ENCODE data around the gene USP15. TPM values are rescaled to one million over a fixed set of nuclear protein-coding genes. Genes with fewer than 3 reads are reported as not detected.

USP15 gene
- total and polyA plus RNA-seq, 2 experiments from 2014 or later: 20.6 to 42.4 TPM

GRCh38 chr12:62214846-62215245, 45.4 kb upstream of the USP15 start:
- no peaks in the 10 kb centered on the region for H3K9me2 ChIP-seq (replicated peaks; ENCODE audit: insufficient read depth)
- no peaks in the 10 kb centered on the region for H4K20me1 ChIP-seq (ENCODE audit: insufficient read depth, poor library complexity, severe bottlenecking)
- no peaks in the 10 kb centered on the region for H3K36me3 ChIP-seq (replicated peaks; ENCODE audit: insufficient read depth, low read depth)
- no peak overlapping the region for H3K27ac ChIP-seq
- DNase-seq (ENCODE audit: low spot score): no peak
- H2AFZ ChIP-seq: no peak overlapping the region
- H3K27me3 ChIP-seq: no peaks in the 10 kb centered on the region
- H3K4me1 ChIP-seq (ENCODE audit: insufficient read depth): no peaks in the 10 kb centered on the region
- H3K4me2 ChIP-seq: no peak overlapping the region
- no peaks in the 10 kb centered on the region for H3K79me2 ChIP-seq
- no peak for TF ChIP-seq EZH2phosphoT487 (IDR thresholded peaks at IDR 0.05; ENCODE audit: low read depth, severe bottlenecking, unreplicated experiment)
- TF ChIP-seq EZH2 (IDR thresholded peaks at IDR 0.05; ENCODE audit: borderline replicate concordance): no peak
- TF ChIP-seq CTCF (IDR thresholded peaks at IDR 0.05; ENCODE audit: poor library complexity): no peak
- no peaks in the 10 kb centered on the region for H3K9me3 ChIP-seq (ENCODE audit: low read depth)
- H3K4me3 ChIP-seq: no peak overlapping the region

GRCh38 chr12:62215506-62215905, 44.7 kb upstream of the USP15 start:
- Histone ChIP-seq H3K27ac (no peak overlapping the region), H3K9me3 (ENCODE audit: low read depth) (no peaks in the 10 kb centered on the region), H3K4me3 (no peak overlapping the region), H3K27me3 (no peaks in the 10 kb centered on the region), H3K9me2 (replicated peaks; ENCODE audit: insufficient read depth) (no peaks in the 10 kb centered on the region), H2AFZ (no peak overlapping the region), H3K79me2 (no peaks in the 10 kb centered on the region), H3K4me2 (no peak overlapping the region), H4K20me1 (ENCODE audit: insufficient read depth, poor library complexity, severe bottlenecking) (no peaks in the 10 kb centered on the region), H3K4me1 (ENCODE audit: insufficient read depth) (no peaks in the 10 kb centered on the region), H3K36me3 (replicated peaks; ENCODE audit: insufficient read depth, low read depth) (no peaks in the 10 kb centered on the region)
- no peak for TF ChIP-seq EZH2 (IDR thresholded peaks at IDR 0.05; ENCODE audit: borderline replicate concordance)
- no peak for TF ChIP-seq EZH2phosphoT487 (IDR thresholded peaks at IDR 0.05; ENCODE audit: low read depth, severe bottlenecking, unreplicated experiment)
- TF ChIP-seq CTCF (IDR thresholded peaks at IDR 0.05; ENCODE audit: poor library complexity): no peak
- WGBS (ENCODE audit: low lambda C conversion rate, missing lambda C conversion rate): 37% methylated on average over 2 of the region's 2 CpGs
- DNase-seq (ENCODE audit: low spot score): no peak

GRCh38 chr12:62217466-62218194, 42.6 kb upstream of the USP15 start:
- DNase-seq (ENCODE audit: low spot score): no peak
- no peaks in the 10 kb centered on the region for H3K4me1 ChIP-seq (ENCODE audit: insufficient read depth)
- H3K27me3 ChIP-seq: no peaks in the 10 kb centered on the region
- H3K9me2 ChIP-seq (replicated peaks; ENCODE audit: insufficient read depth): no peaks in the 10 kb centered on the region
- H2AFZ ChIP-seq: no peak overlapping the region
- no peaks in the 10 kb centered on the region for H4K20me1 ChIP-seq (ENCODE audit: insufficient read depth, poor library complexity, severe bottlenecking)
- no peak overlapping the region for H3K27ac ChIP-seq
- no peak overlapping the region for H3K4me2 ChIP-seq
- no peaks in the 10 kb centered on the region for H3K9me3 ChIP-seq (ENCODE audit: low read depth)
- H3K36me3 ChIP-seq (replicated peaks; ENCODE audit: insufficient read depth, low read depth): no peaks in the 10 kb centered on the region
- no peak overlapping the region for H3K4me3 ChIP-seq
- H3K79me2 ChIP-seq: no peaks in the 10 kb centered on the region
- TF ChIP-seq CTCF (IDR thresholded peaks at IDR 0.05; ENCODE audit: poor library complexity) (no peak), EZH2phosphoT487 (IDR thresholded peaks at IDR 0.05; ENCODE audit: low read depth, severe bottlenecking, unreplicated experiment) (no peak), EZH2 (IDR thresholded peaks at IDR 0.05; ENCODE audit: borderline replicate concordance) (no peak)
- 95% methylated on average over 6 of the region's 6 CpGs for WGBS (ENCODE audit: low lambda C conversion rate, missing lambda C conversion rate)
